ENCODE data around the gene OSBPL5. TPM values are rescaled to one million over a fixed set of nuclear protein-coding genes. Genes with fewer than 3 reads are reported as not detected.
A peak's percentile ranks its signal among the peaks of the same experiment; 100 is the strongest.

The OSBPL5 gene
- polyA plus RNA-seq, 2 of the 4 experiments (the other 2 are of a cell fraction): 1.6 to 4.6 TPM

DNA sequence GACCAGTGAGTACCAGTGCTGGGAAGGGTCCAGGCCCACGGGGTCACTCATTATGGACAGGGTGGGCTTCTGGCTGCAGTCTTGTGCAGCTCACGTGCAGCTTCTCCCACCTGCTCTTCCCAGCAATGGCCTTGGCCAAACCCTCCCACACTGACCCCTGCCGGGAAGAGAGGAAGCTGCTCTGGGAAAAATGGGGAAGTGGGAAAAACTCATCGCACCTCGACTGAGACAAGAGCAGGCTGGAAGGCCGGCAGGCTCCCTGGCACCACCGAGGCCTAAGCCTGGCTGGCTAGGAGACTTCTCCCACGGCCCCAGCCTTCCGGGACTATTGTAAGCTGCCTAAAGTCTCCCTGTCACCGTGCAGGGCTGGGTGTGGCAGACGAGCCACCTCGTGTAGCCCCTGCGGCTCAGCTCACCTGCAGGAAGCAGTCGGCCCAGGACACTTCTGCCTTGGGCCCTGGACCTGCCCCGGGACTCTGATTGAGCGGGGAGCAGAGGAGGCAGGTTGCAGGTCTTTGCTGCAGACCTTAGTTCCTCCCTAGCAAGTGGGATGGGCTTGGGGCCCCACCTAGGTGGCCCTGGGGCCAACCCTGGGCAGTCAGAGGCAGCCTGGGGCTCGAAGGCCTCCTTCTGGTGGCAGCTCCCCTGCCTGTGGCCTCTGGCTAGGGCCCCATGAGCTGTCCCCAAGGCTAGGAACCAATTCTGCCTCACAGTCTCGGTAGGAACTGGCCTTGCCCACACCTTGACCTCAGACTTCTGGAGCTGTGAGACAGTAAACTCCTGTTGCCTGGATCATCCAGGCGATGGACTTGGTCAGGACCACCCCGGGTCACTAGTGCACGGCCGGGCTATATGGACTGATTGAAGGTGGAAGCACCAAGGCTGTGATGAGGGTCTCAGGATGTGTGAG is 30.4 kb upstream of the OSBPL5 start:
- no peak overlapping the region for H3K4me2 ChIP-seq

DNA sequence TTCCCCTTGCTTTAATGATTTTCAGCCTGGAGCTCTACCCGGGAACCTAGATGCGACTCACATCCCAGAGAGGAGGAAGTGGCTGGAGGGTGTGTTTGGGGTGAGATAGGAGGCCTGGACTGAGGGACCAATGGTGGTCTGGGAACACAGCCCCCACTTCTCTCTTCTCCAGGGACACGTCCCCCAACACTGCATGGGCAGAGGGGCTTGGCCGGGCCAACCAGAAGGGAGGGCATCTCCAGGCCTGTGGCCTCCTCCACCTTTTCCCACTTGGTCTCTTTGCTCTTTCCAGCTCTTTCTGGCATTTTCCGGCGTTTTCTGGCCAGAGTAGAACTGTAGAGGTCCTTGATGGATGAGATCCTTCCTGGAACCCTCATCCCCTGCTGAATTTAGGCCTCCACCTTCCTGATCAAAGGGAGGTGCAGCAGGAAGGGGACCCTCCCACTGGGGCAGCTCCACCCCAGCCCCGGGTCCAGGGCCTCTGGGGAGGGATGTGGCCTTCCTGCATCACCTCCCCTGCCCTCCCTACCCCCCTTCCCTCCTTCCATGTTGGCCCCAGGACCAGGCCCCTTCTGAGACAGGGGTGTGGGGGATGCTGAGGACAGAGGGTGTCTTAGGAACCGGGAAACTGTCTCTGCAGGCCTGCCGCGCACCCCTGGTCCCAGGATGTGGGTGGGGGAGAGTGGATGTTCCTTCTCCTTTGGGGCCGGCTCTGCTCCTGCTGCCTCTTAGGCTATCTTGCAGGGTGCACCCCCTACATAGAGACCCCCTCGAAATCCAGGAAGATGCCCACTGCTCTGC is 29.1 kb upstream of the OSBPL5 start:
- CTCF ChIA-PET: interaction anchor here (0.9 to 1.2 kb wide), 2 partner anchors 21 to 157 kb away, joined by 3 read pairs; no protein-coding TSS in a partner anchor

More for the DNA sequence above, 30.4 kb upstream of the OSBPL5 start:
- FAIRE-seq (no peak), ATAC-seq (peak in 1 of 2 experiments; percentile 66; a peak in 3 of 6 replicates), DNase-seq (ENCODE audit: low read depth in 1 of 2, low spot score in 1 of 2) (no peak)
- 61% methylated on average over 14 of the region's 22 CpGs for WGBS (ENCODE audit: missing lambda C conversion rate)
- H3K4me1 ChIP-seq: no peaks in the 10 kb centered on the region
- POLR2A ChIA-PET: no interaction called here
- no peak overlapping the region for H3K27ac ChIP-seq
- CTCF ChIA-PET: interaction anchor here (0.6 to 1.5 kb wide), 6 partner anchors 8 to 55 kb away, joined by 3 to 5 read pairs (median 4); no protein-coding TSS in a partner anchor
- no peaks in the 10 kb centered on the region for H3K9me3 ChIP-seq
- TF ChIP-seq RAD21 (conservative IDR thresholded peaks at IDR 0.05 in 1 of 2, IDR thresholded peaks at IDR 0.05 in 1 of 2) (peak in 1 of 2 experiments; percentile 31; a peak in 2 of 5 replicates), TFCP2L1 (CRISPR knock-in tag; IDR thresholded peaks at IDR 0.05) (no peak)
- no peak overlapping the region for H3K4me3 ChIP-seq

More for the DNA sequence above, 29.1 kb upstream of the OSBPL5 start:
- Histone ChIP-seq H3K4me1 (no peaks in the 10 kb centered on the region), H3K27ac (no peak overlapping the region), H3K9me3 (no peaks in the 10 kb centered on the region), H3K4me3 (no peak overlapping the region), H3K4me2 (no peak overlapping the region)
- FAIRE-seq (no peak), DNase-seq (ENCODE audit: low read depth in 1 of 2, low spot score in 1 of 2) (no peak), ATAC-seq (no peak)
- POLR2A ChIA-PET: no interaction called here
- no peak for TF ChIP-seq EHF (CRISPR knock-in tag; IDR thresholded peaks at IDR 0.05)
- TF ChIP-seq, protein P1, sequence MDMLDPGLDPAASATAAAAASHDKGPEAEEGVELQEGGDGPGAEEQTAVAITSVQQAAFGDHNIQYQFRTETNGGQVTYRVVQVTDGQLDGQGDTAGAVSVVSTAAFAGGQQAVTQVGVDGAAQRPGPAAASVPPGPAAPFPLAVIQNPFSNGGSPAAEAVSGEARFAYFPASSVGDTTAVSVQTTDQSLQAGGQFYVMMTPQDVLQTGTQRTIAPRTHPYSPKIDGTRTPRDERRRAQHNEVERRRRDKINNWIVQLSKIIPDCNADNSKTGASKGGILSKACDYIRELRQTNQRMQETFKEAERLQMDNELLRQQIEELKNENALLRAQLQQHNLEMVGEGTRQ (IDR thresholded peaks at IDR 0.05): no peak
- TF ChIP-seq, protein P2, sequence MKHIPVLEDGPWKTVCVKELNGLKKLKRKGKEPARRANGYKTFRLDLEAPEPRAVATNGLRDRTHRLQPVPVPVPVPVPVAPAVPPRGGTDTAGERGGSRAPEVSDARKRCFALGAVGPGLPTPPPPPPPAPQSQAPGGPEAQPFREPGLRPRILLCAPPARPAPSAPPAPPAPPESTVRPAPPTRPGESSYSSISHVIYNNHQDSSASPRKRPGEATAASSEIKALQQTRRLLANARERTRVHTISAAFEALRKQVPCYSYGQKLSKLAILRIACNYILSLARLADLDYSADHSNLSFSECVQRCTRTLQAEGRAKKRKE (CRISPR knock-in tag; IDR thresholded peaks at IDR 0.05; ENCODE audit: low read depth): no peak
- no peak for TF ChIP-seq RFX5 (IDR thresholded peaks at IDR 0.05)
- no peak for TF ChIP-seq FOSB (CRISPR knock-in tag; IDR thresholded peaks at IDR 0.05)
- no peak for TF ChIP-seq CHD4 (IDR thresholded peaks at IDR 0.05; ENCODE audit: borderline replicate concordance)
- TF ChIP-seq ZNF302 (CRISPR knock-in tag; IDR thresholded peaks at IDR 0.05): no peak
- TF ChIP-seq HOXB5 (CRISPR knock-in tag; IDR thresholded peaks at IDR 0.05): no peak
- TF ChIP-seq MYC (IDR thresholded peaks at IDR 0.05; ENCODE audit: borderline replicate concordance, low read length): no peak
- TF ChIP-seq, protein P3, sequence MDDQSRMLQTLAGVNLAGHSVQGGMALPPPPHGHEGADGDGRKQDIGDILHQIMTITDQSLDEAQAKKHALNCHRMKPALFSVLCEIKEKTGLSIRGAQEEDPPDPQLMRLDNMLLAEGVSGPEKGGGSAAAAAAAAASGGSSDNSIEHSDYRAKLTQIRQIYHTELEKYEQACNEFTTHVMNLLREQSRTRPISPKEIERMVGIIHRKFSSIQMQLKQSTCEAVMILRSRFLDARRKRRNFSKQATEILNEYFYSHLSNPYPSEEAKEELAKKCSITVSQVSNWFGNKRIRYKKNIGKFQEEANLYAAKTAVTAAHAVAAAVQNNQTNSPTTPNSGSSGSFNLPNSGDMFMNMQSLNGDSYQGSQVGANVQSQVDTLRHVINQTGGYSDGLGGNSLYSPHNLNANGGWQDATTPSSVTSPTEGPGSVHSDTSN (IDR thresholded peaks at IDR 0.05): no peak
- TF ChIP-seq, protein P4, sequence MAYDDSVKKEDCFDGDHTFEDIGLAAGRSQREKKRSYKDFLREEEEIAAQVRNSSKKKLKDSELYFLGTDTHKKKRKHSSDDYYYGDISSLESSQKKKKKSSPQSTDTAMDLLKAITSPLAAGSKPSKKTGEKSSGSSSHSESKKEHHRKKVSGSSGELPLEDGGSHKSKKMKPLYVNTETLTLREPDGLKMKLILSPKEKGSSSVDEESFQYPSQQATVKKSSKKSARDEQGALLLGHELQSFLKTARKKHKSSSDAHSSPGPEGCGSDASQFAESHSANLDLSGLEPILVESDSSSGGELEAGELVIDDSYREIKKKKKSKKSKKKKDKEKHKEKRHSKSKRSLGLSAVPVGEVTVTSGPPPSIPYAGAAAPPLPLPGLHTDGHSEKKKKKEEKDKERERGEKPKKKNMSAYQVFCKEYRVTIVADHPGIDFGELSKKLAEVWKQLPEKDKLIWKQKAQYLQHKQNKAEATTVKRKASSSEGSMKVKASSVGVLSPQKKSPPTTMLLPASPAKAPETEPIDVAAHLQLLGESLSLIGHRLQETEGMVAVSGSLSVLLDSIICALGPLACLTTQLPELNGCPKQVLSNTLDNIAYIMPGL (CRISPR knock-in tag; IDR thresholded peaks at IDR 0.05; ENCODE audit: borderline replicate concordance): no peak
- TF ChIP-seq RCOR1 (IDR thresholded peaks at IDR 0.05; ENCODE audit: low read depth, low read length): no peak
- TF ChIP-seq, protein P5, sequence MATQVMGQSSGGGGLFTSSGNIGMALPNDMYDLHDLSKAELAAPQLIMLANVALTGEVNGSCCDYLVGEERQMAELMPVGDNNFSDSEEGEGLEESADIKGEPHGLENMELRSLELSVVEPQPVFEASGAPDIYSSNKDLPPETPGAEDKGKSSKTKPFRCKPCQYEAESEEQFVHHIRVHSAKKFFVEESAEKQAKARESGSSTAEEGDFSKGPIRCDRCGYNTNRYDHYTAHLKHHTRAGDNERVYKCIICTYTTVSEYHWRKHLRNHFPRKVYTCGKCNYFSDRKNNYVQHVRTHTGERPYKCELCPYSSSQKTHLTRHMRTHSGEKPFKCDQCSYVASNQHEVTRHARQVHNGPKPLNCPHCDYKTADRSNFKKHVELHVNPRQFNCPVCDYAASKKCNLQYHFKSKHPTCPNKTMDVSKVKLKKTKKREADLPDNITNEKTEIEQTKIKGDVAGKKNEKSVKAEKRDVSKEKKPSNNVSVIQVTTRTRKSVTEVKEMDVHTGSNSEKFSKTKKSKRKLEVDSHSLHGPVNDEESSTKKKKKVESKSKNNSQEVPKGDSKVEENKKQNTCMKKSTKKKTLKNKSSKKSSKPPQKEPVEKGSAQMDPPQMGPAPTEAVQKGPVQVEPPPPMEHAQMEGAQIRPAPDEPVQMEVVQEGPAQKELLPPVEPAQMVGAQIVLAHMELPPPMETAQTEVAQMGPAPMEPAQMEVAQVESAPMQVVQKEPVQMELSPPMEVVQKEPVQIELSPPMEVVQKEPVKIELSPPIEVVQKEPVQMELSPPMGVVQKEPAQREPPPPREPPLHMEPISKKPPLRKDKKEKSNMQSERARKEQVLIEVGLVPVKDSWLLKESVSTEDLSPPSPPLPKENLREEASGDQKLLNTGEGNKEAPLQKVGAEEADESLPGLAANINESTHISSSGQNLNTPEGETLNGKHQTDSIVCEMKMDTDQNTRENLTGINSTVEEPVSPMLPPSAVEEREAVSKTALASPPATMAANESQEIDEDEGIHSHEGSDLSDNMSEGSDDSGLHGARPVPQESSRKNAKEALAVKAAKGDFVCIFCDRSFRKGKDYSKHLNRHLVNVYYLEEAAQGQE (IDR thresholded peaks at IDR 0.05): no peak
- TF ChIP-seq EHMT2 (IDR thresholded peaks at IDR 0.05; ENCODE audit: low read depth): no peak
- TF ChIP-seq, protein P6, sequence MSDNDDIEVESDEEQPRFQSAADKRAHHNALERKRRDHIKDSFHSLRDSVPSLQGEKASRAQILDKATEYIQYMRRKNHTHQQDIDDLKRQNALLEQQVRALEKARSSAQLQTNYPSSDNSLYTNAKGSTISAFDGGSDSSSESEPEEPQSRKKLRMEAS (IDR thresholded peaks at IDR 0.05): no peak
- TF ChIP-seq, protein P7, sequence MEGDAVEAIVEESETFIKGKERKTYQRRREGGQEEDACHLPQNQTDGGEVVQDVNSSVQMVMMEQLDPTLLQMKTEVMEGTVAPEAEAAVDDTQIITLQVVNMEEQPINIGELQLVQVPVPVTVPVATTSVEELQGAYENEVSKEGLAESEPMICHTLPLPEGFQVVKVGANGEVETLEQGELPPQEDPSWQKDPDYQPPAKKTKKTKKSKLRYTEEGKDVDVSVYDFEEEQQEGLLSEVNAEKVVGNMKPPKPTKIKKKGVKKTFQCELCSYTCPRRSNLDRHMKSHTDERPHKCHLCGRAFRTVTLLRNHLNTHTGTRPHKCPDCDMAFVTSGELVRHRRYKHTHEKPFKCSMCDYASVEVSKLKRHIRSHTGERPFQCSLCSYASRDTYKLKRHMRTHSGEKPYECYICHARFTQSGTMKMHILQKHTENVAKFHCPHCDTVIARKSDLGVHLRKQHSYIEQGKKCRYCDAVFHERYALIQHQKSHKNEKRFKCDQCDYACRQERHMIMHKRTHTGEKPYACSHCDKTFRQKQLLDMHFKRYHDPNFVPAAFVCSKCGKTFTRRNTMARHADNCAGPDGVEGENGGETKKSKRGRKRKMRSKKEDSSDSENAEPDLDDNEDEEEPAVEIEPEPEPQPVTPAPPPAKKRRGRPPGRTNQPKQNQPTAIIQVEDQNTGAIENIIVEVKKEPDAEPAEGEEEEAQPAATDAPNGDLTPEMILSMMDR (IDR thresholded peaks at IDR 0.05): no peak
- 66% methylated on average over 8 of the region's 12 CpGs for WGBS (ENCODE audit: missing lambda C conversion rate)
